ENCODE data around the gene TOPBP1.
"Not testable (repeated sequence)": the region's sequence is repeated elsewhere in the genome, so short reads cannot be mapped to it uniquely, and the experiment has no call there.

The TOPBP1 gene

DNA sequence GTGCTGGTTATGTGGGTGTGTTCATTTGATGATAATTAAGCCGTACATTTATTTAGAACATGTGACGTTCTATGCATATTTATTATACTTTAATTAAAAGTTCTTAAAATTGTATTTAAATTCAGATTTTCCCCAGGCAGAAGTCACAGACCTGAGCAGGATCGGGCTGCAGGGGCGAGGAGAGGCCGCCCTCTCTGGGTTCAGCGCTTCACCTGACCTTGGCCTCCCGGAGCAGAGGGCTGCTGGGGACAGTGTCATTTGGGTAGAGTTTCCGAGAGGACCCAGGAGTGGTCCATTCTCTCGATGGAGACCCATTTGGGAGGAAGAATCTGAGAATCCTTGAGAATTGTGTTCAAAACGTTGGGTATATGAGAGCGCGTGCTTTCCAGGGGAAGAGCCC, 12.0 kb upstream of the TOPBP1 start:
- no peak for FAIRE-seq

DNA sequence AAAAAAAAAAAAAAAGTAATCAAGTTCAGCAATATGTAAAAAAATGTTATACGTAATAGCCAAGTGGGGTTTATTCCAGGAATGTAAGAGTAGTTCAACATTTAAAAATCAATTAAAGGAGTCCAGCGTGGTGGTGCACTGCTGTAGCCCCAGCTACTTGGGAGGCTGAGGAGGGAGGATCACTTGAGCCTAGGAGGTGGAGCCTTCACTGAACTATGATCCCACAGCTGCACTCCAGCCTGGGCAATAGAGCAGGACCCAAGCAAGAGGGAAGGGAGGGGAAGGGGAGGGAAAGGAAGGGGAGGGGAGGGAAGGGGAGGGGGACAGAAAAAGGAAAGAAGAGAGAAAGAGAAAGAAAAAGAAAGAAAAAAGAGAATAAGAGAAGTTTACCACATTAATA, 10.7 kb upstream of the TOPBP1 start:
- no peak for FAIRE-seq

DNA sequence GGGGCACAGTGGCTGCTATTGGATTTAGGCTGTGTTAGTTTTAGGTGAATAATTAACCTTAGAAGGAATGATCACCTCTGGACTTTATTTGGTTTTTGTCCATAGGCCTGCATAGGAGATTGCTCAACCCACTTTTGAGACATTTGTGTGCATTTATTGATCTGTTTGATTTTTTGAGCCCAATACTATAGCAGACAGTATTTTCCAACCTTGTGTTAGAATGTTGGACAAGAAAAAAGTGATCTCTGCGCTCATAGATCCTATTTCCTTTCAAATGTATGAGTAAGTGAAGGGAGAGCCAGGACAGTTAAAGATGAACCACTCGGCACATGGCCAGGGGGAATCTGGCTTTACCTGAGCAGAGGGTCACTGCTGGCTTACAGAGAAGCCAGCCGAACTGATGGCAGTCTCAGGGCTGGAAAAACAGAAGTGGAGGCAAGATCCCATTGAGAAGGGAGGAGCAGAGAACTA, 8.8 kb upstream of the TOPBP1 start:
- FAIRE-seq = no peak

DNA sequence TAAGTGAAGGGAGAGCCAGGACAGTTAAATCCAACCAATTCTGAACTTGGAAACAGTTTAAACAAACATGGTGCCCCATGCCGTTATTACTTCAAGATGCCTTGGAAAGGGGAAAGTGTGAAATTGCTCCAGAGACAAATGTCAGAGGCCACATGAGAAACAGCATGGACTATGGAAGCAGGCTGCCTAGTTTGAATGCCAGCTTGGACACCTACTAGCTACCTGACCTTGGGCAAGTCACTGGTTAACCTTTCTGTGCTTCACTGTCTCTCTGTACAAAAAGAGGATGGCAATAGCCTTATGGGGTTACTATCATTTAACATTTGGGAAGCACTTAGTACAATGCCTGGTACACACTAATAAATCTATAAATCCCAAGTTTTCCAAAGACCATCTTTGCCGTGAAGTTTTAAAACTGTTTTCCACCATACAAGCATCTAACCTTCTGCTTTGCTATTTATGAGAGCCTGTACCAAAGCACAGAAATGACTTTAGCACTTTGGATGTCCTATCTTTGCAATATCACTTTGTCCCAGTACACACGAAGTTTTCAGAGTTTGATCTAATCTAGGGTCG, 8.3 kb upstream of the TOPBP1 start:
- no peak for FAIRE-seq

DNA sequence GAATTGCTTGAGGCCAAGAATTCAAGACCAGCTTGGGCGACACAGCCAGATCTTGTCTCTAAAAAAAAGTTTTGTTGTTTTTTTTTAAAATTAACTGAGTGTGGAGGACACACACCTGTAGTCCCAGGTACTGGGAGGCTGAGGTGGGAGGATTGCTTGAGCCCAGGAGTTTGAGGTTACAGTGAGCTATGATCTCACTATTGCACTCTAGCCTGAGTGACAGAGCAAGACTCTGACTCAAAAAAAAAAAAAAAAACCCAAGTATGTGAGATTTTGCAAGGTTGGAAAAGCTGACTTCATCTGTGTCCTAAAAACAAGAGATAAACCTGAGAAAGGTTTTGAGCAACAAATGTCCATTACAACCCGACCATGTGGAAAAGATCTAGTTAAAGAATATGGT, 5.4 kb upstream of the TOPBP1 start:
- FAIRE-seq = no peak

DNA sequence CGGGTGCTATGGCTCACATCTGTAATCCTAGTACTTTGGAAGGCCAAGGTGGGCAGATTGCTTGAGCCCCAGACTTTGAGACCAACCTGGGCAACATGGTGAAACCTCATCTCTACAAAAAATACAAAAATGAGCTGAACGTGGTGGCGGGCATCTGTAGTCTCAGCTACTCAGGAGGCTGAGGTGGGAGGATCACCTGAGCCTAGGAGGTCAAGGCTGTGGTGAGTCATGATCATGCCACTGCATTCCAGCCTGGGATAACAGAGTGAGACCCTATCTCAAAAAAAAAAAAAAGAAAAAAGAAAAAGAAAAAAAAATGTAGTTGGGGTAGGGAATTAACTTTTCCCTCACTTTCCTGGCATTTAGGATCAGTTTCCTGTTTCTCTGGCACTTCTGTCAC, 3.4 kb upstream of the TOPBP1 start:
- not testable (repeated sequence) for FAIRE-seq

DNA sequence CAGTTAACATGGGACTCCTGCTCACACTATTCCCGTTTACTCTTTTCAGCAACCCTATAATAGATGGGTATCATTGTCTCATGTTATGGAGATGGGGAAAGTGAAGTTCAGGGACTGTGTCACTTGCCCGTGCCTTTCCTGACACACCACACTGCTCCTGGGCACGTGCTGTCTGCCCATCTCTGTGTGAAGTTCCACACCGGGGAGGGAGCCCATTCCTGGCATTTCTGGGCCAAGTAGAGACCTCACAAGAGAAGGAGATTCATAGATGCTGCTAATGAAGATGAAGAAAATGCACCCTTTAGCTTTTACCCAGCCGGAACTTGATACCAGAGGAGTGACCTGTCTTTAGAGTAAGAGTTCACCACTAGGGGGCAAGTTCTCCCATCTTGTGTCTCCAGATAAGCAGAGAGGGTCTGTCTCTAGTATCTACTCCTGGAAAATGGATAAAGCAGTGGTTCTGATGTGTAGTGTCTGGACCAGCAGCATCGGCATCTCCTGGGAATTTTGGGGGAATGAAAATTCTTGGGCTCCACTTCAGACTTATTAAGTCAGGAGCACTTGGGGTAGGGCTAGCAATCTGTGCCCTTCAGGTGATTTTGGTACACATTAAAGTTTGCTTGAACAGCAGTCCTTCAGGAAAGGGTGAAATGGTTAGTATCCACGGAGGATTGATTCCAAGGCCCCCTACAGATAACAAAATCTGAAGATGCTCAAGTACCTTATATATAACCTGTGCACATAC, 2.0 kb upstream of the TOPBP1 start:
- FAIRE-seq = no peak

DNA sequence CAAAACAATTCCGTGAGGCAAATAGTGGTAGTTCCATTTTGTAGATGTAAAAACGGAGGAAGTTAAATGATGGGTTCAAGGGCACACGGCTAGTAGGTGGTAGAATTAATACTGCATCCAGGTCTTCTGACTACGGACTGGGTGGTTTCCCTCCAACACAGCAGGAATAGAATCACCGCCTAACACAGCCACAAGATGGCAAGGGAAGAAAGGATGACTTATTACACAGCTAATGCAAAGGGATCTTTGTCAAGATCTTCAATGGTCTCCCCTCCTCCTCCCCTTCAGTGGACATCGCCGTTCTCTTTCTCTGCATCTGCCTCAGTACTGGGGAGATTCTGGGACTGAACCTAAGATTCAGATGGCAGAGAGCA, 524 bp upstream of the TOPBP1 start:
- no peak for FAIRE-seq

DNA sequence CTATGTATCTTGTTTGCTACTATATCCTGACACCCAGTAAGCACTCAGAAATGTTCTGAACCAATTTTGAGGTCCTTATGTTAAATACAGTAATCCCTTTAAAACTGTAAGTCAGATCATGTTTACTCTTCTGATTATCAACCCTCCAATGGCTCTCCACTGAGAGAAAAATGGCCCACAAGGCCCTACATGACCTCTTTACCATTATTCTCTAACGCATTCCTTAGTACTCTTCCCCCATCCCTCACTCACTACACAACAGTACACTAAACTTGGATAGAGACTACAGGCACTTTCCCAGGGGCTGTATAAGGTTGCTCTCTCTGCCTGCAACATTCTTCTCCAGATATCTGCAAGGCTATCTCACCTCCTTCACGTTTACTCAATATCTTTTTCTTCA, 1.9 kb downstream of the TOPBP1 start:
- no peak for FAIRE-seq

DNA sequence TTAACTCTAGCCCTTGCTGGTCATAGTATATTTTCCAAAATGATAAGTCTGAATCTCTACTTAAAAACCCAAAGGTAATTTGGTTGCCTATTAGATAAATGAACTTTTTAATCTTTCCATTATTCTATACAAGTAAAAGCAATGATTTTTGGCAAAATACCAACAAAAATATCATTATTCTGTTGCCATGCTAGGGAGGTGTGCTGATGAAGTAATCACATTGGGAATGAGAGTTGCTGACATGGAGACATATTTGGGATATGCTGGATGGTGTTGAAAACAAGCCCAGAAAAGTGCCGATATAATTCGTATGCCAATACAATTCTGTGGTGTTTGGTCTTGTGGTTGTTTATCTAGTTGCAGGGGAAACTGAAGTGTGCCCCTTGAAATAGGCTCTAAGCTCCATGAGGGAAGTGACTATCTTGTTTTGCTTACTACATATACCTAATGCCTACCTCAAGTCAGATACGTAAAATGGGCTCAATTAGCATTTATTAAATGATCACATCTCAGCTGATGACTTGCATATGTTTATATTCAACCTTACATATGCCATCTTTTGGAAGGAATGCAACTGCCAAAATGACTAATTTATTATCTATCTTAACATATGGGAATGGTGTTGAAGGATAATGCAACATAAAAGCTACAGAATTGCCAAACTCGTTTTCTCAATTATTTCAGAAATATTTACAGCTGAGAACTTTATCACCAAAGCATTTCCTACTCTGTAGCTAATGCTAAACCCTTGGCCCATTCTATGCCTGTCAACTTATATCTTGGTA, 5.8 kb downstream of the TOPBP1 start:
- no peak for FAIRE-seq

DNA sequence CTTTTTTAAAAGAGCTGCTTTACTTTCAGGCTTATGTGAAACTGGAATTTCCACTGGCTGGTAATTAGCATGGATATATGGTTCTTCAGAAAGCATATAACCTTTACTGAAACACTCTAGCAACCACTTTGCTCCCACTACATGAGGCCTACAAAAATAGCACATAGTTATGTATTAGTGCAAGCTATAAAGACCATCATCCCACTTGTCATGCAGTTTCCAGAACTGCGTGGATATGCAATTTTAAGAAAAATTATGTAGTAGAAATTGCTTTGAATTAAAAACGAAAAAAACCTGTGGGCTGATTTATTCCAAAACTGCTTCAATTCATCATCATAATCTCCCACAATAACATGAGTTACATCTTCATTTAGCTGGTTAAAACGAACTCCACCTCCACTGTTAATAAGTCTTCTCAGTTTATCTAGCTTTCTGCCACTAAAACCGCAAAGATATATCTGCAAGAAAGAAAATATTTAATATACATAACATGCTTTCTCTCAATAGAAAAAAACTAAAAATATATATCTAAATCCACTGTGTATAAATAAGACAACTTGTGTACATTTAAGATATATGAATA, 12.2 kb downstream of the TOPBP1 start:
- FAIRE-seq = no peak

DNA sequence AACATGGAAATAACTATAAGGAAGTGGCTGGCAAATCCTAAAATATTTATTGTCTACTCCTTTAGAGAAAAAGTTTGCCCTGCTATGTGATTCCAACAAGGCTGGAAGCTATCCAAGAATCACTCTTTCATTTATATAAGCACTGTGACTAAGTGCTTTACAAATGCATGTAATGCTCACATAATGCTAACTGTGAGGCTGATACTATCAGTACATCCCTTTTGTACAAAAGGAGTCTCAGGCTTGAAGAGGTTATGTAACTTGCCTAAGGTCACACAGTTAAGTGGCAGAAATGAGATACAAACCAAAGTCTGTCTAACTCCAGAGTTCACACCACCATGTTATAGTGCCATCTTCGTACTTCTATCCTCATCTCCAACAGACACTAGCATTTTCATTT, 17.0 kb downstream of the TOPBP1 start:
- FAIRE-seq = no peak

DNA sequence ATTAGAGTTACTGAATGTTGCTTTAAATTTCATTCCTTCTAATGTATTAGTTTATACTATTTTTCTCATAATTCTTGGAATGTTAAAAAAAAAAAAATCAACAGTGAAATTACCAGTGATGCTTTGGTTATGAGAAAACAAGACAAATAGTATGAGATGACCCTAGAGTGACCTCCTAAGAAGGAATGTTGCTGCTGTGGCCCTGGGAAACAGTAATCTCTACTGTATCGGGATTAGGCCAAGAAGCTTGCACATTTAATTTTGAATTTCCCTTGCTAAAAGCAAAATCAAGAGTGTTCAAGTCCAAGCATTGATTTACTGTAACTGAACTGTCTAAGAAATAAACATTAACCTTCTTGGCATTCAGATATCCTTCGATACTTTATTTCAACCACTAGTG, 18.1 kb downstream of the TOPBP1 start:
- no peak for FAIRE-seq

DNA sequence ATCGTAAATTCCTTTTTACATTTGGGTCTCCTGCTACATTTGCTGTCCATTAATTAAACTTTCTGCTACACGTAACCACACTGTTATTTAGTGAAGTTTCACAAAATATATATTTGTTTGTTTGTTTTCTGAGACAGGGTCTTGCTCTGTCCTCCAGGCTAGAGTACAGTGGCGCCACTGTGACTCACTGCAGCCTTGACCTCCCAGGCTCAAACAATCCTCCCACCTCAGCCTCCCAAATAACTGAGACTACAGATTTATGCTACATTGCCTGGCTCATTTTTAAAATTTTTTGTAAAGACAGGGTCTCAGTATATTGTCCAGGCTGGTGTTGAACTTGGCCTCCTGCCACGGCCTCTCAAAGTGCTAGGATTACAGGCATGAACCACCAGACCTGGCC, 20.5 kb downstream of the TOPBP1 start:
- FAIRE-seq = no peak

DNA sequence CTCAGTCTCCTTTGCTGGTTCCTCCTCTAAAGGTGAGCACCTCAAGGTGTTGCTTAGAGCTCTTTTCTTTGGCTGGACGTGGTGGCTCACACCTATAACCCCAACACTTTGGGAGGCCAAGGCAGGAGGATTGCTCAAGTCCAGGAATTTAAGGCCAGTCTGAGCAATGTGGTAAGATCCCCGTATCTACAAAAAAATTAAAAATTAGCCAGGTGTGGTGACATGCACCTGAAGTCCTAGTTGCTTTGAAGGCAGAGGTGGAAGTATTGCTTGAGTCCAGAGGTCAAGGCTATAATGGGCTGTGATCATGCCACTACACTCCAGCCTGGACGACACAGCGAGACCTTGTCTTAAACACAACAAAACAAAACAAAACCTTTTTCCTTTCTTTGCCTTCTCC, 28.3 kb downstream of the TOPBP1 start:
- FAIRE-seq = no peak

DNA sequence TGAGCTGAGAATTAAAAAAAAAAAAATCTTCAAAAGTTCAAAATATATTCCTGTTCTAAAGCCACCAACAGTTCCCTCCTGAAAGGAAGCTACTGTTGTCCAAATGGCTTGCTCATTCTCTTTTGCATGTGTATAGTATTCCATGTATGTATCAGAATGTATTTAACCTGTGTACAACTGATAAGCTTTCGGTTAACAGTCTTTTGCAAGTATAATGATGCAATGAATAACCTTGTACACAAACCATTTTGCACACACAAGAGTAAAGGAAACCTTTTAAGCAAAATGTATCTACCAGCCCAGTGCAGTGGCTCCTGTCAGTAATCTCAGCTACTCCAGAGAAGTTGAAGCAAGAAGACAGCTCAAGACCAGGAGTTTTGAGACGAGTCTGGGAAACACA, 32.6 kb downstream of the TOPBP1 start:
- FAIRE-seq = no peak

DNA sequence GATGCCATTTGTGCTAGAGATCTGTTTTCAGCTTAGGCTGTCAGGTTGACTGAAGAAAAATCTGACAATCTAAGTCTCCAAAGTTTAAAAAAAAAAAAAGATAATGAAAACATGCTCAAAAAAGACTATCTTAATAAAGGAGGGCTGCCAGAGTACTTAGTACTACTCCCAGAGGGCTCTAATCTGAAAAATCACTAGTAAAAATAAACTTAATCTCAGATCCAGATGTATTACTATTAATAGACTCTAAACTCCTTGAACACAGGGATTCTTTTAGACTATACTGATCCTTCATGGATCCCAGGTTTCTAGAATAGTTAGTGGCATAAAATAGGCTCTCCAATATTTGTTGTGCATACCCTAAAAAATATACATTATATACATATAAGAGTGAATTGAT, 34.0 kb downstream of the TOPBP1 start:
- no peak for FAIRE-seq

DNA sequence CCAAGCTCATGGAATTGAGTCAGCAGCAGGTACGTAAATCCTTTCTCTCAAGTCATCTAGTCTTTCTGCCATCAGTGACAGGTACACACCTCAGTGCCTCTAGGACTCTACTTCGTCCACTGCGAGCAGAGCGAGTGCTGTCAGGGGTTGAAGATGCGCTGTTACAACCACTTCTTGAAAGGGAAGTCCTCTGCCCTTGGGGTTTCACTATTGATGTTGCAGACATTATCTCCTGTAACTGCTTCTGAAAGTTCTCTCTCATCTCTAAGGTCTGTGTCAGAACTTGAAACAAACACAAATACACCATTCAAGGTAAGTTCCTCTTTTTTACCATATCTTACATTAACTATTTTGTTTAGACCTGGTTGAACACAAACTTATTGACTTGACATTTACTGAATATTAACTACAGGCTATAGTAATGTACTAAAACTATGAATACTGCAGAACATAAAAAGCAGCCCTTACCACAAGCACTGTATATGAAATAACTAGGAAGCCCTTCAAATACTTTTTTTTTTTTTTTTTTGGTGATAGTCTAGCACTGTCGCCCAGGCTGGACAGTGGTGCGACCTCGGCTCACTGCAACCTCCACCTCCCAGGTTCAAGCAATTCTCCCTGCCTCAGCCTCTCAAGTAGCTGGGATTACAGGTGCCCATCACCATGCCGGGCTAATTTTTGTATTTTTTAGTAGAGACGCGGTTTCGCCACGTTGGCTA, 41.5 kb downstream of the TOPBP1 start:
- FAIRE-seq = no peak

DNA sequence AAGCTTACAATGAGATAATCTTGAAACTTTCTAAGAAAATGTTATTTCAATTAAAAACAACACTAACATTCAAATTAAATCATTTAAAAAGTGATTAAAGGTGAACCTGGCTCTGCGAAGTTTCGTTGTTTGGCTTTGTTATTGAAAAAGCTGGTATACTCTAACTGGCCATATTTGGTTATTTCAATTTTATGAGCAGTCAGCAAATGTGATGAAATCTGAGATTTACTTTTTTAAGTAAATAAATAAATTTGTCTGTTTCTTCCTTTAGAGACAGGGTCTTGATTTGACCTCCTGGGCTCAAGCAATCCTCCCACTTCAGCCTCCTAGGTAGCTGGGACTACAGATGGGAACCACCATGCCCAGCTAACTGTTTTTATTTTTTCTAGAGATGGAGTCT, 50.2 kb downstream of the TOPBP1 start:
- FAIRE-seq = no peak

DNA sequence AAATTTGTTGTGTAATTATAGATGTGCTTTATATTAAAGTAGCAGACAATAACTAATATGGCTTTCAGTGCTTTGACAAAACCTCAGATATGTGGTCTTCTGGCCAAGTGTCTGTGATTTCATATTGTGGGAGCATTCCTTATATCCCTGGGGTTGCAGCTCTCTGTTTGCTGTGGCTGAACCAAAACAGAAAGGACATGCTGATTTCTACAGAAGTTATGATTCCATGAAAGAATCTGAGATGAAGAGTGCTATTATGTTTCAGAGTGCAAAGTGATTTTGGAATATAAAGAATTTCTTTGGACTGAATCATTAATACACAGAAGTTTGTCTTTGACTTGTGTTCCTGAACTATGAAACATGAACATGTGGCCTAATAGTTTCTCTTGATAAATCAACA, 51.7 kb downstream of the TOPBP1 start:
- FAIRE-seq = no peak

DNA sequence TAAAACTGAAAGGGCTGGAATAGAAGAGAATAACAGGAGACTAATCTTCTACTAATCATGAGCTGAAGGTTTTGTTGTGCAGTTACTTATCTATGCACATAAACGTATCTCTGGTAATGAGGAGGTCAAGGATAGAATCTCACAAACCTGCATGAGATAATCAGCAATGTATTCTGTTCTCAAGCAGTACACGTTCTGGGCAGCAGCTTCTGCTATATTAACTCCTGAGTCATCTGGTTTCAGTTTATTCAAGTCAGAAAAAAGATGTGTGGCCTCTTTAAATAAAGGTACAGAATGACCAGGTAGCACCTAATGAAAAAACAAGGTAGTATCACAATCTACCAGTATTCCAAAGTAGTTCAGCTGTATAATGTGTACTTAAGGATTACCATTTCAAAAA, 53.4 kb downstream of the TOPBP1 start:
- FAIRE-seq = no peak

DNA sequence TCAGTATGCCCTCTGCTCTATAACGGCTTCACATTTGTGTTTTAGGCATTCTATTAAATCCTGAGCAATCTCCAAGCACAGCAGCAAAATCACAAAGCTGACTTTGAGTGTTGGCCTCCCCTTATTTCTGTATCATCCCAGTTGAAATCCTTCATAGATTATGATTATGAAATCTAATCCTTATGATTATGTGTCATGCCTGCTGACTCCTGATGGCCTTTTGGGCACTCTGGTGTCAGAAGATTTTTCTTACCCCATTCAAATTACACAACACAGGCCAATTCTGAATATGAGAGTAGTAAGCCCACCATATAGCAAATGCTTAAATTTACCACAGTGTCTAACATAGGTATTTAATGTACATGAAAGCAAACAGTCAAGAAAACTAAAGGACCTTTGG, 53.9 kb downstream of the TOPBP1 start:
- FAIRE-seq = no peak

DNA sequence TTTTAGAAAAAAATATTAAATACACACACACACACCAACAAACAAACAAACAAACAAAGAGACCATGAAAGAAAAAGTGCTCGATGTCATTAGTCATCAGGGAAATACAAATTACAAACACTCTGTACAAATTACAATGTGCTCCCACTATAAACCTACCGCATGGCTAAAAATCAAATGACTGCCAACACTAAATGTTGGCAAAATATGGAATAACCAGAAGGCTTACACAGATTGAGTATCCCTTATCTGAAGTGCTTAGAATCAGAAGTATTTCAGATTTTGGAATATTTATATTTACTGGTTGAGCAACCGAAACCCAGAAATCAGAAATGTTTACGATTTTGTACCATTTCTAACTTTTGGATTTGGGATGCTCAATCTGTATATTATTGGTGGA, 54.8 kb downstream of the TOPBP1 start:
- FAIRE-seq = no peak
